ENCODE measurements around the gene GPATCH2L. TPM values are rescaled to one million over a fixed set of nuclear protein-coding genes. Genes with fewer than 3 reads are reported as not detected.

Gene GPATCH2L
- total RNA-seq, 3 donors from 2014 or later: 45.6 to 74.6 (median 61.6) TPM

DNA sequence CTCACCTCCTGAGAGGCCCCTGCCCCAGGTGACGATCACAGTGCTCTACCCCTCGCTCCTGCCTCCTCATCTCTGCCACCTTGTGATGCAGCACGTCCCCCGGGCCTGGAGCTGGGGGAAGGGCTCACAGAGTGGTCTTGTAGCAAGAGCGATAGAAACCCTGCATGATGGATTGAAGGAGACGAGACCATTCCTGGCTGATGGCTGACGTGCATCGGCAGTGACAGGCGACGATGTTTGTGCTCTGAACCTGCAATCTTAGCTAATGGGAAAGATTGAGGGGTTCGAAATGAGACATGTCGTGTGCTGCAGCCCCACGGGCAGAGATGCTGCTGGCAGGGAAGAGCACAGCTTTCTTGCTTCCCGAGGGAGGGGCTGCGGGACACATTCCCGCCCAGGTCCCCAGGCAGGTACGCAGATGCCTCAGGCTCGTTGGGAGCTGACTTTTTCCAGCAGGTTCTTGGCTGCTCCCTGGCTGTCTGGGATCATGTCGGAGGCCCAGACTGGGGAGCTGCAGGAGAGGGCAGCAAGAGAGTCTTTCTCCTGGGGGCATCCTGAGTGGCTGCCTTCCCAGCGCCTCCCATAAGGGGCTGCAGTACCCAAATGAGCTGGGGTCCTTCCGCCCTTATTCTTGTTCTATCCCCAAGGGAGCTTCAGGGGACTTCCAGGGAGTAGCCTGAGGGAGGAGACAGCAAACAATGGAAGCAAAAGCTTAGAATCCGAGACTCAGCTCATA lies 38.7 kb upstream of the GPATCH2L start:
- Histone ChIP-seq H3K4me1 (no peaks in the 10 kb centered on the region), H3K4me3 (no peak overlapping the region), H3K27ac (no peak overlapping the region), H3K27me3 (no peaks in the 10 kb centered on the region), H3K36me3 (no peaks in the 10 kb centered on the region), H3K9me3 (no peaks in the 10 kb centered on the region)
- intact Hi-C loops (cut with DNase I; ENCODE audit: low total_unique reads): no loop called here
- TF ChIP-seq POLR2AphosphoS5 (IDR thresholded peaks at IDR 0.05): no peak
- no peak for TF ChIP-seq CTCF (IDR thresholded peaks at IDR 0.05)
- TF ChIP-seq POLR2A (IDR thresholded peaks at IDR 0.05): no peak
- no peak for DNase-seq (ENCODE audit: low spot score in 2 of 2)

- intact Hi-C loops (cut with DNase I; ENCODE audit: low total_unique reads): no loop called here
Measured at GRCh38 chr14:76113691-76114090, 38.0 kb upstream of the GPATCH2L start.

DNA sequence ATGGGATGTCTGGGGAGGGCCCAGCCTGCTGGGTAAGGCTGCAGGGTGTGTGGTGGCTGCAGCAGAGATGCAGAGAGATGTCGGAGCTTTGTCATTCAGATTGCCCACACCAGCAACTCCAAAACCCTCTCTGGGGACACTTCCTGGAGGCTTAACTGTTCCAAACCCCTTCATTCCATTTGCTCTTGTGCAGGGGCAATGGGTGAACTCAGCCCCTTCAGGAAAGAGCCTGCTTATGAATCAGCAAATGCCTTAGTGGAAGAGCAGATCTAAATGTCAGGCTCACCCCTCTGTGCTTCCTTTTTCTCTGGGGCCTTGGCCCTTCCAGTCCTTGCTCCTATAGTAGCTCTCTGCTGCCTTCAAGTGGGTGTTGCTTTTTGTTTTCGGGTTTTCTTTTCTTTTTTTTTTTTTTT lies 36.7 kb upstream of the GPATCH2L start:
- intact Hi-C loops (cut with DNase I; ENCODE audit: low total_unique reads): no loop called here
- H3K27me3 ChIP-seq: no peaks in the 10 kb centered on the region
- no peaks in the 10 kb centered on the region for H3K4me1 ChIP-seq
- no peak for DNase-seq (ENCODE audit: low spot score in 2 of 2)
- TF ChIP-seq POLR2A (IDR thresholded peaks at IDR 0.05) (no peak), POLR2AphosphoS5 (IDR thresholded peaks at IDR 0.05) (no peak)
- H3K9me3 ChIP-seq: no peaks in the 10 kb centered on the region
- H3K4me3 ChIP-seq: no peak overlapping the region
- H3K36me3 ChIP-seq: no peaks in the 10 kb centered on the region
- H3K27ac ChIP-seq: no peak overlapping the region

More at GRCh38 chr14:76113691-76114090, 38.0 kb upstream of the GPATCH2L start:
- TF ChIP-seq POLR2A (IDR thresholded peaks at IDR 0.05) (no peak), CTCF (IDR thresholded peaks at IDR 0.05) (no peak), POLR2AphosphoS5 (IDR thresholded peaks at IDR 0.05) (no peak)
- DNase-seq (ENCODE audit: low spot score in 2 of 2): no peak
- Histone ChIP-seq H3K9me3 (no peaks in the 10 kb centered on the region), H3K27ac (no peak overlapping the region), H3K4me3 (no peak overlapping the region), H3K27me3 (no peaks in the 10 kb centered on the region), H3K4me1 (no peaks in the 10 kb centered on the region), H3K36me3 (no peaks in the 10 kb centered on the region)

GRCh38 chr14:76117789-76118484 lies 33.8 kb upstream of the GPATCH2L start:
- Histone ChIP-seq H3K4me1 (no peaks in the 10 kb centered on the region), H3K27me3 (no peaks in the 10 kb centered on the region), H3K27ac (no peak overlapping the region), H3K9me3 (no peaks in the 10 kb centered on the region), H3K4me3 (no peak overlapping the region), H3K36me3 (no peaks in the 10 kb centered on the region)
- intact Hi-C loops (cut with DNase I; ENCODE audit: low total_unique reads): no loop called here
- TF ChIP-seq POLR2A (IDR thresholded peaks at IDR 0.05) (no peak), POLR2AphosphoS5 (IDR thresholded peaks at IDR 0.05) (no peak), CTCF (IDR thresholded peaks at IDR 0.05) (no peak)
- DNase-seq (ENCODE audit: low spot score in 2 of 2): no peak

- intact Hi-C loops (cut with DNase I; ENCODE audit: low total_unique reads): no loop called here
- Histone ChIP-seq H3K36me3 (no peaks in the 10 kb centered on the region), H3K27ac (no peak overlapping the region), H3K27me3 (no peaks in the 10 kb centered on the region), H3K4me1 (no peaks in the 10 kb centered on the region), H3K9me3 (no peaks in the 10 kb centered on the region), H3K4me3 (no peak overlapping the region)
- no peak for TF ChIP-seq POLR2A (IDR thresholded peaks at IDR 0.05)
- TF ChIP-seq POLR2AphosphoS5 (IDR thresholded peaks at IDR 0.05): no peak
- no peak for TF ChIP-seq CTCF (IDR thresholded peaks at IDR 0.05)
- no peak for DNase-seq (ENCODE audit: low spot score in 2 of 2)
Measured at GRCh38 chr14:76118594-76118993, 33.1 kb upstream of the GPATCH2L start.
